MM.1S (cell line): ENCODE measurements around the gene ADAM19.

Source experiments
- DNase-seq: peaks from one replicate; pipeline ENCODE4 v3.0.0-alpha.2; 2015
- H2AFZ ChIP-seq: fragments of 300-600 bp; sonication (generic); 2 replicates; pipeline ENCODE4 v1.6.0; 2016; ENCODE audit warnings: antibody characterized with exemption, low read length
- H3F3A ChIP-seq: fragments of 300-600 bp; sonication (generic); 2 replicates; pipeline ENCODE4 v1.6.1; 2016; ENCODE audit warnings: mild to moderate bottlenecking, antibody characterized with exemption, low read length, moderate library complexity, mixed read lengths; ENCODE audit not compliant: insufficient read depth
- H3K27ac ChIP-seq: fragments of 300-600 bp; sonication (generic); 2 replicates; pipeline ENCODE4 v1.5.1; 2016; ENCODE audit warnings: mild to moderate bottlenecking, low read length
- H3K27me3 ChIP-seq: fragments of 300-600 bp; sonication (generic); replicated peaks from 2 replicates; pipeline ENCODE4 v1.6.0; 2016; ENCODE audit warnings: low read length; ENCODE audit not compliant: insufficient read depth
- H3K36me3 ChIP-seq: fragments of 300-600 bp; sonication (generic); replicated peaks from 2 replicates; pipeline ENCODE4 v1.6.1; 2016; ENCODE audit warnings: mild to moderate bottlenecking, low read length, mixed read lengths; ENCODE audit not compliant: insufficient read depth
- H3K4me1 ChIP-seq: fragments of 300-600 bp; sonication (generic); 2 replicates; pipeline ENCODE4 v1.6.1; 2016; ENCODE audit warnings: low read length, mixed read lengths
- H3K4me2 ChIP-seq: fragments of 300-600 bp; sonication (generic); 2 replicates; pipeline ENCODE4 v1.6.0; 2016; ENCODE audit warnings: low read depth, low read length
- H3K4me3 ChIP-seq: fragments of 300-600 bp; sonication (generic); 2 replicates; pipeline ENCODE4 v1.5.1; 2016; ENCODE audit warnings: low read length, mixed read lengths
- H3K79me2 ChIP-seq: fragments of 300-600 bp; sonication (generic); 2 replicates; pipeline ENCODE4 v1.6.1; 2016; ENCODE audit warnings: mixed run types, low read length, mixed read lengths
- H3K9ac ChIP-seq: fragments of 300-600 bp; sonication (generic); 2 replicates; pipeline ENCODE4 v1.6.1; 2016; ENCODE audit warnings: low read length, mixed read lengths
- H3K9me2 ChIP-seq: fragments of 300-600 bp; sonication (generic); replicated peaks from 2 replicates; pipeline ENCODE4 v1.6.1; 2016; ENCODE audit warnings: mild to moderate bottlenecking, low read length, mixed read lengths; ENCODE audit not compliant: insufficient read depth
- H3K9me3 ChIP-seq: fragments of 300-600 bp; sonication (generic); replicated peaks from 2 replicates; pipeline ENCODE4 v1.6.1; 2016; ENCODE audit warnings: mild to moderate bottlenecking, low read length, mixed read lengths; ENCODE audit not compliant: insufficient read depth
- H4K20me1 ChIP-seq: fragments of 300-600 bp; sonication (generic); 2 replicates; pipeline ENCODE4 v1.6.1; 2016; ENCODE audit warnings: mild to moderate bottlenecking, low read length, moderate library complexity, mixed read lengths; ENCODE audit not compliant: insufficient read depth
- CTCF ChIP-seq: fragments of 300-600 bp; sonication (generic); IDR thresholded peaks from 2 replicates; pipeline ENCODE4 v1.5.1; 2016; ENCODE audit warnings: antibody characterized with exemption, low read length, mixed read lengths
- EZH2 ChIP-seq: fragments of 300-600 bp; sonication (generic); optimal IDR thresholded peaks from 2 replicates; pipeline ENCODE3; 2017; ENCODE audit warnings: low read depth, mild to moderate bottlenecking, antibody characterized with exemption, low read length, mixed read lengths
- EZH2phosphoT487 ChIP-seq: fragments of 300-600 bp; sonication (generic); IDR thresholded peaks from 2 replicates; pipeline ENCODE4 v1.6.1; 2018; ENCODE audit warnings: antibody characterized with exemption, low read length

Gene ADAM19

GRCh38 chr5:157502143-157502647, 73.4 kb downstream of the ADAM19 start:
- H3F3A ChIP-seq = no peaks in the 10 kb centered on the region
- peak; percentile 18 for DNase-seq
- peak overlapping the region; percentile 25; the same call in 1 of the 2 replicates for H3K27ac ChIP-seq
- H3K36me3 ChIP-seq = no peaks in the 10 kb centered on the region
- H3K4me1 ChIP-seq = peaks cover 11% of the 10 kb centered on the region
- no peak overlapping the region for H3K9ac ChIP-seq
- H3K9me3 ChIP-seq = no peaks in the 10 kb centered on the region
- H3K27me3 ChIP-seq = no peaks in the 10 kb centered on the region
- peak overlapping the region; percentile 50 for H2AFZ ChIP-seq
- H4K20me1 ChIP-seq = no peaks in the 10 kb centered on the region
- TF ChIP-seq CTCF (no peak), EZH2 (no peak), EZH2phosphoT487 (no peak)
- H3K4me2 ChIP-seq = peak overlapping the region; percentile 12; the same call in 1 of the 2 replicates
- H3K4me3 ChIP-seq = no peak overlapping the region
- no peaks in the 10 kb centered on the region for H3K79me2 ChIP-seq
- no peaks in the 10 kb centered on the region for H3K9me2 ChIP-seq

GRCh38 chr5:157497875-157498611, 77.5 kb downstream of the ADAM19 start:
- DNase-seq = no peak

GRCh38 chr5:157496864-157497263, 78.7 kb downstream of the ADAM19 start:
- H3K27ac ChIP-seq = no peak overlapping the region
- H3K9ac ChIP-seq = no peak overlapping the region
- H3K9me3 ChIP-seq = no peaks in the 10 kb centered on the region
- H3K4me1 ChIP-seq = peaks cover 2% of the 10 kb centered on the region
- TF ChIP-seq EZH2 (no peak), CTCF (no peak), EZH2phosphoT487 (no peak)
- no peak overlapping the region for H2AFZ ChIP-seq
- H3K9me2 ChIP-seq = no peaks in the 10 kb centered on the region
- H4K20me1 ChIP-seq = no peaks in the 10 kb centered on the region
- no peak for DNase-seq
- H3K27me3 ChIP-seq = no peaks in the 10 kb centered on the region
- H3K4me3 ChIP-seq = no peak overlapping the region
- no peaks in the 10 kb centered on the region for H3K36me3 ChIP-seq
- no peaks in the 10 kb centered on the region for H3K79me2 ChIP-seq
- no peak overlapping the region for H3K4me2 ChIP-seq
- H3F3A ChIP-seq = no peaks in the 10 kb centered on the region

More at GRCh38 chr5:157497875-157498611, 77.5 kb downstream of the ADAM19 start:
- Histone ChIP-seq H3K9ac (no peak overlapping the region), H3F3A (no peaks in the 10 kb centered on the region), H3K4me3 (no peak overlapping the region), H3K9me3 (no peaks in the 10 kb centered on the region), H3K27ac (no peak overlapping the region), H3K79me2 (no peaks in the 10 kb centered on the region), H3K36me3 (no peaks in the 10 kb centered on the region), H3K4me2 (no peak overlapping the region), H3K27me3 (no peaks in the 10 kb centered on the region), H2AFZ (no peak overlapping the region), H3K9me2 (no peaks in the 10 kb centered on the region), H4K20me1 (no peaks in the 10 kb centered on the region), H3K4me1 (peaks cover 11% of the 10 kb centered on the region)
- TF ChIP-seq CTCF (no peak), EZH2phosphoT487 (no peak), EZH2 (no peak)
